IMR-90 (cell line): ENCODE data around the gene CD1B. TPM values are rescaled to one million over a fixed set of nuclear protein-coding genes. Genes with fewer than 3 reads are reported as not detected.

Source experiments
- ATAC-seq: fragments of 200-7000 bp; cut with Tn5 transposase; 2 replicates; pipeline ENCODE4 v1.9.1; 2020; ENCODE audit warnings: low read depth, mild to moderate bottlenecking, moderate library complexity
- BruUV-seq: library from RNA; stranded (reverse); fragments of 400-500 nt; replicated peaks from 2 replicates; lab custom pipeline; 2021; lab: Mats Ljungman, UMichigan
- CTCF ChIA-PET: fragments of 300-600 bp; formaldehyde crosslinking; extraction: SDS; loops from one replicate; lab custom pipeline; 2021; ENCODE audit warnings: antibody characterized with exemption; lab: Yijun Ruan, JAX
- POLR2A ChIA-PET: fragments of 300-600 bp; sonication (Branson Sonifier 250); formaldehyde crosslinking; loops from one replicate; lab custom pipeline; 2022; ENCODE audit warnings: antibody characterized with exemption; ENCODE audit not compliant: unreplicated experiment; lab: Charles Lee
- DNase-seq: peaks from one replicate; pipeline ENCODE4 v3.0.0; 2013
- H2AFZ ChIP-seq: replicated peaks from 2 replicates; pipeline ENCODE3; 2013; ENCODE audit warnings: low read length, mild to moderate bottlenecking; ENCODE audit not compliant: poor library complexity
- H2AK5ac ChIP-seq: 2 replicates; pipeline ENCODE4 v1.6.1; 2013; ENCODE audit warnings: low read depth, low read length, inconsistent platforms
- H2AK9ac ChIP-seq: replicated peaks from 2 replicates; pipeline ENCODE3; 2013; ENCODE audit warnings: mild to moderate bottlenecking, low read depth, low read length, moderate library complexity; ENCODE audit not compliant: poor library complexity
- H2BK120ac ChIP-seq: 2 replicates; pipeline ENCODE4 v1.6.1; 2013; ENCODE audit warnings: low read depth, low read length, inconsistent platforms
- H2BK15ac ChIP-seq: 3 replicates; pipeline ENCODE4 v1.6.1; 2013; ENCODE audit warnings: low read depth, low read length, inconsistent platforms
- H2BK20ac ChIP-seq: 2 replicates; pipeline ENCODE4 v1.6.1; 2013; ENCODE audit warnings: low read depth, mild to moderate bottlenecking, inconsistent platforms, low read length, moderate library complexity
- H2BK5ac ChIP-seq: 2 replicates; pipeline ENCODE4 v1.6.1; 2013; ENCODE audit warnings: mild to moderate bottlenecking, low read depth, low read length, inconsistent platforms; ENCODE audit not compliant: poor library complexity, severe bottlenecking
- H3K14ac ChIP-seq: replicated peaks from 2 replicates; pipeline ENCODE4 v1.6.1; 2013; ENCODE audit warnings: low read depth, low read length, inconsistent platforms
- H3K18ac ChIP-seq: 2 replicates; pipeline ENCODE4 v1.6.1; 2013; ENCODE audit warnings: low read depth, low read length, control low read depth
- H3K23ac ChIP-seq: 2 replicates; pipeline ENCODE4 v1.6.1; 2013; ENCODE audit warnings: low read depth, low read length, inconsistent platforms
- H3K27ac ChIP-seq: 2 replicates; pipeline ENCODE4 v1.5.1; 2013; ENCODE audit warnings: mild to moderate bottlenecking, control low read depth, low read length; ENCODE audit not compliant: insufficient read depth
- H3K27me3 ChIP-seq: 2 replicates; pipeline ENCODE4 v1.6.1; 2013; ENCODE audit warnings: low read length; ENCODE audit not compliant: control insufficient read depth, insufficient read depth
- H3K36me3 ChIP-seq: 2 replicates; pipeline ENCODE4 v1.6.1; 2013; ENCODE audit warnings: low read length, mixed read lengths; ENCODE audit not compliant: control insufficient read depth, insufficient read depth
- H3K4ac ChIP-seq: 2 replicates; pipeline ENCODE4 v1.6.1; 2013; ENCODE audit warnings: low read depth, low read length, inconsistent platforms
- H3K4me1 ChIP-seq: 2 replicates; pipeline ENCODE4 v1.6.1; 2013; ENCODE audit warnings: low read length, mixed read lengths; ENCODE audit not compliant: control insufficient read depth, insufficient read depth
- H3K4me2 ChIP-seq: 2 replicates; pipeline ENCODE4 v1.6.1; 2013; ENCODE audit warnings: low read depth, mild to moderate bottlenecking, control low read depth, low read length, moderate library complexity
- H3K4me3 ChIP-seq: 2 replicates; pipeline ENCODE4 v1.5.1; 2013; ENCODE audit warnings: low read depth, mild to moderate bottlenecking, control low read depth, low read length, moderate library complexity; ENCODE audit not compliant: insufficient read depth
- H3K56ac ChIP-seq: 2 replicates; pipeline ENCODE4 v1.6.1; 2013; ENCODE audit warnings: low read length, inconsistent platforms; ENCODE audit not compliant: insufficient read depth; ENCODE audit errors: extremely low read depth
- H3K79me1 ChIP-seq, 2 experiments: 2 replicates each; pipeline ENCODE4 v1.6.1; 2013; ENCODE audit warnings: low read length in 2 of 2, inconsistent platforms in 1 of 2, low read depth in 1 of 2
- H3K9ac ChIP-seq: 2 replicates; pipeline ENCODE4 v1.6.1; 2013; ENCODE audit warnings: low read depth, low read length, control low read depth
- H3K9me1 ChIP-seq: 2 replicates; pipeline ENCODE4 v1.6.1; 2013; ENCODE audit warnings: low read length, inconsistent platforms; ENCODE audit not compliant: insufficient read depth
- H3K9me3 ChIP-seq: 2 replicates; pipeline ENCODE4 v1.6.1; 2013; ENCODE audit warnings: low read length; ENCODE audit not compliant: control insufficient read depth, insufficient read depth
- H4K20me1 ChIP-seq: 2 replicates; pipeline ENCODE4 v1.6.1; 2013; ENCODE audit warnings: low read length, inconsistent platforms; ENCODE audit not compliant: insufficient read depth
- H4K5ac ChIP-seq: 2 replicates; pipeline ENCODE4 v1.6.1; 2013; ENCODE audit warnings: mild to moderate bottlenecking, low read depth, low read length, control low read depth
- H4K8ac ChIP-seq, 2 experiments: 2 replicates each; pipeline ENCODE4 v1.6.1; 2013; ENCODE audit warnings: low read depth in 2 of 2, low read length in 2 of 2, control low read depth in 1 of 2, inconsistent platforms in 1 of 2
- H4K91ac ChIP-seq: 2 replicates; pipeline ENCODE4 v1.6.1; 2013; ENCODE audit warnings: low read depth, low read length, inconsistent platforms; ENCODE audit not compliant: insufficient read depth
- CEBPB ChIP-seq: IDR thresholded peaks from 2 replicates; pipeline ENCODE4 v1.6.1; 2012; ENCODE audit warnings: low read depth, low read length, improper control_type of control experiment
- MAZ ChIP-seq: IDR thresholded peaks from 2 replicates; pipeline ENCODE4 v1.6.1; 2012; ENCODE audit warnings: low read depth, mild to moderate bottlenecking, low read length, improper control_type of control experiment, moderate library complexity, borderline replicate concordance
- MXI1 ChIP-seq: IDR thresholded peaks from 2 replicates; pipeline ENCODE4 v1.6.1; 2012; ENCODE audit warnings: low read depth, mild to moderate bottlenecking, low read length, moderate library complexity, borderline replicate concordance
- RFX5 ChIP-seq: IDR thresholded peaks from 2 replicates; pipeline ENCODE4 v1.8.0; 2012; ENCODE audit warnings: low read depth, mild to moderate bottlenecking, low read length, moderate library complexity
- dilution Hi-C: fragments of 300-500 bp; cut with HindIII; formaldehyde crosslinking; loops from one replicate; pipeline ENCODE4 v1.14.3; 2018; ENCODE audit warnings: low sequenced_read_pairs; ENCODE audit not compliant: unreplicated experiment
- in situ Hi-C: fragments of 300-500 bp; cut with MboI; formaldehyde crosslinking; loops from 3 replicates; pipeline ENCODE4 v1.14.3; 2019; ENCODE audit warnings: low sequenced_read_pairs, inconsistent platforms, mixed read lengths
- intact Hi-C: fragments of 100-400 bp; cut with micrococcal nuclease; formaldehyde crosslinking; loops from 2 replicates; pipeline ENCODE4 v1.10.0; 2022
- polyA plus RNA-seq, 3 experiments: library from polyadenylated mRNA; depleted of rRNA; stranded (reverse); fragments of >200 nt; gene quantifications; 2 replicates each; pipeline ENCODE4 v1.2.3, GENCODE V29; 2012; ENCODE audit warnings: low replicate concordance in 1 of 3
- total RNA-seq: library from RNA; depleted of rRNA; stranded (reverse); fragments of >200 nt; gene quantifications from 2 replicates; pipeline ENCODE4 v1.2.3, GENCODE V29; 2012

Gene CD1B
- total and polyA plus RNA-seq, 2 of the 4 experiments (the other 2 are of a cell fraction): not detected

- H2BK20ac ChIP-seq: no peak overlapping the region
- H3K79me1 ChIP-seq: no peaks in the 10 kb centered on the region
- H3K27me3 ChIP-seq: no peaks in the 10 kb centered on the region
- H3K4ac ChIP-seq: no peak overlapping the region
- intact Hi-C loops: no loop called here
- no peak overlapping the region for H2AK5ac ChIP-seq
- no peak overlapping the region for H3K4me3 ChIP-seq
- no TSS peak for BruUV-seq
- no peak for TF ChIP-seq MXI1
- no peak for TF ChIP-seq RFX5
- no peak for TF ChIP-seq MAZ
- no peak for TF ChIP-seq CEBPB
- H4K5ac ChIP-seq: no peak overlapping the region
- H3K4me2 ChIP-seq: no peak overlapping the region
- no peaks in the 10 kb centered on the region for H3K36me3 ChIP-seq
- no peak overlapping the region for H3K23ac ChIP-seq
- no peak overlapping the region for H4K8ac ChIP-seq
- H3K9ac ChIP-seq: no peak overlapping the region
- H3K27ac ChIP-seq: no peak overlapping the region
- H2AK9ac ChIP-seq: no peak overlapping the region
- peaks cover 5% of the 10 kb centered on the region; the same call in 1 of the 2 replicates for H3K9me3 ChIP-seq
- H2BK15ac ChIP-seq: no peak overlapping the region
- H2AFZ ChIP-seq: no peak overlapping the region
- H3K14ac ChIP-seq: no peak overlapping the region
- H2BK120ac ChIP-seq: no peak overlapping the region
- no peak overlapping the region for H2BK5ac ChIP-seq
- no peak for DNase-seq
- no peak overlapping the region for H4K91ac ChIP-seq
- CTCF ChIA-PET: no interaction called here
- no peak for ATAC-seq
- H3K56ac ChIP-seq: no peak overlapping the region
- in situ Hi-C loops: no loop called here
- no peaks in the 10 kb centered on the region for H4K20me1 ChIP-seq
- H3K4me1 ChIP-seq: no peaks in the 10 kb centered on the region
- H3K9me1 ChIP-seq: no peaks in the 10 kb centered on the region
- dilution Hi-C loops: no loop called here
- POLR2A ChIA-PET: no interaction called here
- no peak overlapping the region for H3K18ac ChIP-seq
These were observed 35.5 kb upstream of the CD1B start for GRCh38 chr1:158366783-158367182.
